Upper lobe of left lung (tissue), 6 donors: ENCODE results near the gene HS3ST2. TPM values are rescaled to one million over a fixed set of nuclear protein-coding genes. Genes with fewer than 3 reads are reported as not detected.

Experiments
- ATAC-seq, 2 donors: fragments of 200-7000 bp; cut with Tn5 transposase; one replicate each; pipeline ENCODE4 v1.9.1; 2022; ENCODE audit warnings: mild to moderate bottlenecking in 2 of 2, moderate library complexity in 2 of 2; ENCODE audit not compliant: low FRiP score in 2 of 2
- DNase-seq, 2 donors: peaks; one replicate each; pipeline ENCODE4 v3.0.0-alpha.2; 2019 to 2020
- H3K27ac ChIP-seq, 4 donors: fragments of 200-600 bp; sonication (generic); one replicate each; pipeline ENCODE4 v1.5.1; 2016 to 2019
- H3K27me3 ChIP-seq, 4 donors: fragments of 200-600 bp; sonication (generic); one replicate each; pipeline ENCODE4 v1.5.1; 2017 to 2019
- H3K36me3 ChIP-seq, 4 donors: fragments of 200-600 bp; sonication (generic); one replicate each; pipeline ENCODE4 v1.5.1; 2016 to 2019
- H3K4me1 ChIP-seq, 4 donors: fragments of 200-600 bp; sonication (generic); one replicate each; pipeline ENCODE4 v1.5.1; 2018 to 2019
- H3K4me3 ChIP-seq, 4 donors: fragments of 200-600 bp; sonication (generic); one replicate each; pipeline ENCODE4 v1.5.1; 2017 to 2019; ENCODE audit warnings: mild to moderate bottlenecking in 2 of 4, moderate library complexity in 1 of 4
- H3K9me3 ChIP-seq, 4 donors: fragments of 200-600 bp; sonication (generic); one replicate each; pipeline ENCODE4 v1.5.1; 2018 to 2019
- EP300 ChIP-seq, 4 donors: sonication (generic); formaldehyde crosslinking; IDR thresholded peaks; one replicate each; pipeline ENCODE4 v1.5.1; 2017; ENCODE audit warnings: antibody characterized with exemption in 4 of 4, control low read depth in 2 of 4
- POLR2A ChIP-seq, 4 donors: fragments of 450-650 bp; IDR thresholded peaks; one replicate each; pipeline ENCODE4 v1.5.1; 2016 to 2017; ENCODE audit warnings: antibody characterized with exemption in 4 of 4, mild to moderate bottlenecking in 2 of 4
- POLR2AphosphoS5 ChIP-seq, 2 donors: sonication (generic); formaldehyde crosslinking; IDR thresholded peaks; one replicate each; pipeline ENCODE4 v1.5.1; 2017; ENCODE audit warnings: antibody characterized with exemption in 2 of 2
- WGBS, 2 donors: methylation state at CpG; one replicate each; pipeline ENCODE4 v1.1.5; 2017 to 2018; 5-methylcytosine and 5-hydroxymethylcytosine counted together
- total RNA-seq, 6 donors: library from RNA; depleted of rRNA in 4 of 6; stranded (reverse); fragments of >200 nt in 4 of 6; gene quantifications; one replicate each; pipeline versions ENCODE4 v1.1.0 to v1.2.1, GENCODE V29; 2016 to 2021
- TF ChIP-seq, protein P1 (sequence below), 6 experiments: fragments of 450-650 bp in 4 of 6; fragments of 200-600 bp in 2 of 6; sonication (generic) in 2 of 6; IDR thresholded peaks; one replicate each; pipeline ENCODE4 v1.5.1; 2016 to 2019; ENCODE audit warnings: antibody characterized with exemption in 6 of 6
- donor health status: DM: no; HTN: no; CAD: no; lungs with moderate emphysema.
- donor health status: DM: no; HTN: yes; CAD: no; lungs with severe emphysema.

The HS3ST2 gene
- total RNA-seq, 6 donors from 2014 or later: 2.8 to 18.9 (median 5.6) TPM

GRCh38 chr16:22923491-22923890, 109.5 kb downstream of the HS3ST2 start:
- Histone ChIP-seq H3K36me3 (no peaks in the 10 kb centered on the region), H3K4me3 (no peak overlapping the region), H3K27me3 (no peaks in the 10 kb centered on the region), H3K27ac (no peak overlapping the region), H3K4me1 (no peaks in the 10 kb centered on the region), H3K9me3 (no peaks in the 10 kb centered on the region)
- WGBS, 2 donors: 72 to 73% methylated on average over 3 of the region's 3 CpGs
- no peak for TF ChIP-seq POLR2A (IDR thresholded peaks at IDR 0.05)
- TF ChIP-seq EP300 (IDR thresholded peaks at IDR 0.05): no peak
- TF ChIP-seq, protein P1, sequence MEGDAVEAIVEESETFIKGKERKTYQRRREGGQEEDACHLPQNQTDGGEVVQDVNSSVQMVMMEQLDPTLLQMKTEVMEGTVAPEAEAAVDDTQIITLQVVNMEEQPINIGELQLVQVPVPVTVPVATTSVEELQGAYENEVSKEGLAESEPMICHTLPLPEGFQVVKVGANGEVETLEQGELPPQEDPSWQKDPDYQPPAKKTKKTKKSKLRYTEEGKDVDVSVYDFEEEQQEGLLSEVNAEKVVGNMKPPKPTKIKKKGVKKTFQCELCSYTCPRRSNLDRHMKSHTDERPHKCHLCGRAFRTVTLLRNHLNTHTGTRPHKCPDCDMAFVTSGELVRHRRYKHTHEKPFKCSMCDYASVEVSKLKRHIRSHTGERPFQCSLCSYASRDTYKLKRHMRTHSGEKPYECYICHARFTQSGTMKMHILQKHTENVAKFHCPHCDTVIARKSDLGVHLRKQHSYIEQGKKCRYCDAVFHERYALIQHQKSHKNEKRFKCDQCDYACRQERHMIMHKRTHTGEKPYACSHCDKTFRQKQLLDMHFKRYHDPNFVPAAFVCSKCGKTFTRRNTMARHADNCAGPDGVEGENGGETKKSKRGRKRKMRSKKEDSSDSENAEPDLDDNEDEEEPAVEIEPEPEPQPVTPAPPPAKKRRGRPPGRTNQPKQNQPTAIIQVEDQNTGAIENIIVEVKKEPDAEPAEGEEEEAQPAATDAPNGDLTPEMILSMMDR (IDR thresholded peaks at IDR 0.05): no peak
- no peak for TF ChIP-seq POLR2AphosphoS5 (IDR thresholded peaks at IDR 0.05)
- DNase-seq: no peak
- ATAC-seq: no peak

DNA sequence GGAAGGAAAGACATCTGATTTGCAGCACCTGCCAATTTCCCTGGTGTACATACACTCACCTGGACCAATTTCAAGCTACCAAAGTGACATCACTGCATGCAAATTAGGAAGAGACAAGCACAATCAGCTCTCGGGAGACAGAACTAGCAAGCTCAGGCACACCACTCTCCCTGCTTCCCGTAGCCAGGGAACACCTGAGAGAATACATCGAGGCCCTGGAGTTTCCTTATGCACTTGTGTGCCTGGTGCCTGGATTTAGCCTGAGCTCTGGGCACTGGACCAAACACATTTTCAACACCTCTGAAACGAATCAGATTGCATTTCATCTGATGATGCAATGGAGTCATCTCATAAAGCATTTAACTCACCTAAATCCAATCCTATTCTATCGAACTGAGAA, 110.5 kb downstream of the HS3ST2 start:
- Histone ChIP-seq H3K36me3 (no peaks in the 10 kb centered on the region), H3K4me3 (no peak overlapping the region), H3K27ac (no peak overlapping the region), H3K4me1 (no peaks in the 10 kb centered on the region), H3K27me3 (no peaks in the 10 kb centered on the region), H3K9me3 (no peaks in the 10 kb centered on the region)
- TF ChIP-seq EP300 (IDR thresholded peaks at IDR 0.05): no peak
- no peak for TF ChIP-seq POLR2A (IDR thresholded peaks at IDR 0.05)
- TF ChIP-seq, protein P1 (IDR thresholded peaks at IDR 0.05): no peak
- TF ChIP-seq POLR2AphosphoS5 (IDR thresholded peaks at IDR 0.05): no peak
- DNase-seq (no peak), ATAC-seq (no peak)
- 57 to 67% methylated on average over 5 of the region's 5 CpGs for WGBS, 2 donors

GRCh38 chr16:22926105-22926751, 112.3 kb downstream of the HS3ST2 start:
- WGBS, 2 donors: 70 to 76% methylated on average over 4 to 10 of the region's 10 CpGs
- H3K4me3 ChIP-seq: no peak overlapping the region
- DNase-seq (no peak), ATAC-seq (no peak)
- no peak overlapping the region for H3K27ac ChIP-seq
- no peaks in the 10 kb centered on the region for H3K4me1 ChIP-seq
- no peaks in the 10 kb centered on the region for H3K9me3 ChIP-seq
- H3K27me3 ChIP-seq: no peaks in the 10 kb centered on the region
- TF ChIP-seq, protein P1 (IDR thresholded peaks at IDR 0.05): no peak
- TF ChIP-seq POLR2AphosphoS5 (IDR thresholded peaks at IDR 0.05) (no peak), POLR2A (IDR thresholded peaks at IDR 0.05) (no peak), EP300 (IDR thresholded peaks at IDR 0.05) (no peak)
- H3K36me3 ChIP-seq: no peaks in the 10 kb centered on the region

DNA sequence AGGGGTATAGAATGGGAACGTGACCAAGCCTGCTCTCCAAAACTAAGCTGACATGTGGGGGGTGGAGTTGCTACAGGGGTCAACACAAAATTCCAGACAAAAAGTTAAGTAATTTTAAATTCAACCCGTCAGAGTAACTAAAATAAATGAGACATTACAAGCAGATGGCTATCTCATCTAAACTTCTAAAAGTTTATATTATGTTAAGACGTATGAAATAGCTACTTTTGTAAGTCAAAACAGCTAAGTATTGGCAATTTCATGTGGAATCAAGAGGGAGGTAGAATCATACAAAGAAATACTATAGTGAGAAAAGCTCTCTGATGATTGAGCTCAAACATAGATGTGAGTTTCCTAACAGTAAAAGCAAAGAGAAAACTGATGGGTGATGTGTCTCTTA, 113.3 kb downstream of the HS3ST2 start:
- 44 to 46% methylated on average over 3 of the region's 3 CpGs for WGBS, 2 donors
- no peak for ATAC-seq
- H3K9me3 ChIP-seq: no peaks in the 10 kb centered on the region
- no peaks in the 10 kb centered on the region for H3K27me3 ChIP-seq
- DNase-seq: no peak
- no peak overlapping the region for H3K27ac ChIP-seq
- no peaks in the 10 kb centered on the region for H3K36me3 ChIP-seq
- no peak overlapping the region for H3K4me3 ChIP-seq
- TF ChIP-seq EP300 (IDR thresholded peaks at IDR 0.05) (no peak), POLR2A (IDR thresholded peaks at IDR 0.05) (no peak)
- H3K4me1 ChIP-seq: no peaks in the 10 kb centered on the region

GRCh38 chr16:22928882-22929435, 115.0 kb downstream of the HS3ST2 start:
- no peak overlapping the region for H3K4me3 ChIP-seq
- ATAC-seq: no peak
- H3K27me3 ChIP-seq: no peaks in the 10 kb centered on the region
- H3K36me3 ChIP-seq: no peaks in the 10 kb centered on the region
- TF ChIP-seq EP300 (IDR thresholded peaks at IDR 0.05) (no peak), POLR2A (IDR thresholded peaks at IDR 0.05) (no peak), POLR2AphosphoS5 (IDR thresholded peaks at IDR 0.05) (no peak)
- TF ChIP-seq, protein P1 (IDR thresholded peaks at IDR 0.05): no peak
- no peak overlapping the region for H3K27ac ChIP-seq
- H3K9me3 ChIP-seq: no peaks in the 10 kb centered on the region
- H3K4me1 ChIP-seq: peaks cover 0 to 10% (median 5%) of the 10 kb centered on the region in 4 donors
- no peak for DNase-seq
- WGBS, 2 donors: 38 to 40% methylated on average over 5 of the region's 5 CpGs
